Adrenal gland (tissue), 12 donors: ENCODE measurements around the gene ULBP3. TPM values are rescaled to one million over a fixed set of nuclear protein-coding genes. Genes with fewer than 3 reads are reported as not detected.

Experiments used
- DNase-seq, 7 donors: peaks; one replicate each; pipeline ENCODE4 v3.0.0-alpha.2; 2019 to 2020
- H3K27ac ChIP-seq, 5 donors: fragments of 200-600 bp; sonication (generic) in 4 of 5; 1 replicate in 3 of 5; 2 replicates in 2 of 5; pipeline versions ENCODE4 v1.5.1 to v1.8.0; 2016 to 2020; ENCODE audit warnings: mild to moderate bottlenecking in 1 of 5
- H3K27me3 ChIP-seq: fragments of 200-600 bp; 2 replicates; pipeline ENCODE4 v1.8.0; 2021
- H3K36me3 ChIP-seq, 2 donors: fragments of 200-600 bp; replicated peaks in 1 of 2; 1 replicate in 1 of 2; 2 replicates in 1 of 2; pipeline versions ENCODE4 v1.5.1 to v1.8.0; 2018 to 2022
- H3K4me1 ChIP-seq, 2 donors: fragments of 200-600 bp; replicated peaks in 1 of 2; 1 replicate in 1 of 2; 2 replicates in 1 of 2; pipeline versions ENCODE4 v1.5.1 to v1.8.0; 2018 to 2021
- H3K4me3 ChIP-seq, 4 donors: fragments of 200-600 bp; sonication (generic) in 3 of 4; one replicate each; pipeline ENCODE4 v1.5.1; 2016 to 2018
- H3K9me3 ChIP-seq, 3 donors: fragments of 200-600 bp; sonication (generic) in 1 of 3; replicated peaks in 1 of 3; 1 replicate in 2 of 3; 2 replicates in 1 of 3; pipeline versions ENCODE4 v1.5.1 to v1.8.0; 2016 to 2021
- POLR2A ChIP-seq, 2 donors: fragments of 450-650 bp; IDR thresholded peaks; one replicate each; pipeline ENCODE4 v1.6.1; 2017; ENCODE audit warnings: antibody characterized with exemption in 2 of 2, mild to moderate bottlenecking in 2 of 2, moderate library complexity in 1 of 2
- WGBS, 4 donors: extraction: QIAGEN DNeasy Blood & Tissue Kit in 2 of 4; methylation state at CpG; one replicate each; pipeline versions ENCODE4 v1.1.5 to v1.1.7; 2013 to 2017; 5-methylcytosine and 5-hydroxymethylcytosine counted together
- intact Hi-C, 2 donors: fragments of 100-400 bp; cut with DNase I; formaldehyde crosslinking; loops; one replicate each; pipeline versions ENCODE4 v1.14.1 to v1.15.0; 2022 to 2023
- polyA plus RNA-seq, 3 donors: library from polyadenylated mRNA; stranded (reverse); fragments of 200-250 nt in 2 of 3; fragments of 350-450 nt in 1 of 3; fragmentation: Illumina TruSeq in 1 of 3; extraction: RNeasy Lipid Tissue Mini Kit (QIAGEN cat#74804) in 1 of 3; gene quantifications; one replicate each; pipeline ENCODE4 v1.2.3, GENCODE V29; 2013 to 2014
- total RNA-seq, 9 donors: library from RNA; depleted of rRNA in 4 of 9; stranded (reverse); fragments of >200 nt in 4 of 9; fragments of 120-200 nt in 1 of 9; fragmentation: NEBNext Ultra II Directional in 1 of 9; extraction: Animal tissue kit (Norgen Biotek cat#: 25700) in 1 of 9; gene quantifications; one replicate each; pipeline versions ENCODE4 v1.1.0 to v1.2.4, GENCODE V29; 2013 to 2023
- TF ChIP-seq, protein P1 (sequence below), 6 experiments: fragments of 450-650 bp in 4 of 6; fragments of 200-600 bp in 2 of 6; sonication (generic) in 1 of 6; IDR thresholded peaks; 1 replicate in 5 of 6; 2 replicates in 1 of 6; pipeline versions ENCODE4 v1.5.1 to v1.8.0; 2016 to 2021; ENCODE audit warnings: antibody characterized with exemption in 6 of 6, mild to moderate bottlenecking in 2 of 6, moderate library complexity in 1 of 6
- donor health status: healthy with polysubstance abuse.
- donor health status: Bipolar disorder and iron deficiency.
- donor health status: DM: yes; HTN: yes; CAD: no.
- donor health status: DM: no; HTN: no; CAD: no.
- donor health status: DM: no; HTN: no; CAD: no.
- donor health status: DM: yes; HTN: yes; CAD: no.

The ULBP3 gene
- total and polyA plus RNA-seq, 12 donors, result 0.17 to 15.6 (median 5.1) TPM

DNA sequence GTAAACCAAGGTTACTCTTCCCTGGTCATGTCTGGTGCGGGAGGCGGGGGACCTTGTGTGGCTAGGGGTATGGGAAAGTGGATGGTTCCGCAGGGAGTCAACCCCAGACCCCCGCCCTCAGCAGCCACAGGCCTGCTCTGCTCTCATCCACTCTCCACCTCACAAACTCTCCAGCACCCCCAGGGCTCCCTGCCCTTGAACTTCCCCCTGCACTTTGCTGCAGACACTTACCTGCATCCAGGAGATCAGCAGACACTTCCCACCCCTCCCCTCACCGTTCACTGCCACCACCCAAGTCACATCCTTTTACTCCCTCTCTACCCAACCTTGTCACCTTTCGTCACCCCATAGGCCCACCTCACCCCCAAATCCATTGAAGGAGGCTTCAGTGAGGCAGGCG lies 39.6 kb downstream of the ULBP3 start:
- intact Hi-C loops, result no loop called here
- peaks cover 22% of the 10 kb centered on the region for H3K27me3 ChIP-seq
- H3K36me3 ChIP-seq, result no peaks in the 10 kb centered on the region
- H3K4me3 ChIP-seq, result no peak overlapping the region
- DNase-seq, result peak in 1 of 7 donors; percentile 6
- TF ChIP-seq POLR2A (IDR thresholded peaks at IDR 0.05), result no peak
- TF ChIP-seq, protein P1, sequence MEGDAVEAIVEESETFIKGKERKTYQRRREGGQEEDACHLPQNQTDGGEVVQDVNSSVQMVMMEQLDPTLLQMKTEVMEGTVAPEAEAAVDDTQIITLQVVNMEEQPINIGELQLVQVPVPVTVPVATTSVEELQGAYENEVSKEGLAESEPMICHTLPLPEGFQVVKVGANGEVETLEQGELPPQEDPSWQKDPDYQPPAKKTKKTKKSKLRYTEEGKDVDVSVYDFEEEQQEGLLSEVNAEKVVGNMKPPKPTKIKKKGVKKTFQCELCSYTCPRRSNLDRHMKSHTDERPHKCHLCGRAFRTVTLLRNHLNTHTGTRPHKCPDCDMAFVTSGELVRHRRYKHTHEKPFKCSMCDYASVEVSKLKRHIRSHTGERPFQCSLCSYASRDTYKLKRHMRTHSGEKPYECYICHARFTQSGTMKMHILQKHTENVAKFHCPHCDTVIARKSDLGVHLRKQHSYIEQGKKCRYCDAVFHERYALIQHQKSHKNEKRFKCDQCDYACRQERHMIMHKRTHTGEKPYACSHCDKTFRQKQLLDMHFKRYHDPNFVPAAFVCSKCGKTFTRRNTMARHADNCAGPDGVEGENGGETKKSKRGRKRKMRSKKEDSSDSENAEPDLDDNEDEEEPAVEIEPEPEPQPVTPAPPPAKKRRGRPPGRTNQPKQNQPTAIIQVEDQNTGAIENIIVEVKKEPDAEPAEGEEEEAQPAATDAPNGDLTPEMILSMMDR (IDR thresholded peaks at IDR 0.05), result no peak
- 86 to 89% (median 88%) methylated on average over 7 of the region's 7 CpGs for WGBS, 4 donors
- H3K9me3 ChIP-seq, result no peaks in the 10 kb centered on the region
- no peak overlapping the region for H3K27ac ChIP-seq
- peaks cover 5 to 12% of the 10 kb centered on the region in 2 donors for H3K4me1 ChIP-seq

DNA sequence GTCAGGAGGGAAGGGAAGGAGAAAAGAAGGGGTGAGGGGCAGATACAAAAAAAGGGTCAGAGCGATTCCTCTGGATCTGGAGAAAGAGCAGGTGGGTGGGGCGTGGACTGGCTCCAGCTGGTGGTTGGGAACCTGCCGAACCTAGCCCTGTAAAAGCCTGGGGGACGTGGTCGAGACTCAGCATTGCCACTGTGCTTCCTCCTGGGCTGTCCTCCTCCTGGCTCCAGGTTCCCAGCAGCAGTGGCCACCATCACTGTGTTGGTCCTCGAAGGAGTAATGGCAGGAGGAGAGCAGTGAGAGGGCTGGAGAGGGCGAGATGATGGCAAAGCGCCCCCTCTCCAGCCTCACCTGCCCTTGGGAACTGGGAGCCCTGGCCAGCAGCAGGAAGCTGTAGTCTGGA lies 40.1 kb downstream of the ULBP3 start:
- Histone ChIP-seq H3K27me3 (peaks cover 22% of the 10 kb centered on the region), H3K4me3 (no peak overlapping the region), H3K9me3 (no peaks in the 10 kb centered on the region), H3K27ac (no peak overlapping the region), H3K4me1 (peaks cover 5 to 12% of the 10 kb centered on the region in 2 donors), H3K36me3 (no peaks in the 10 kb centered on the region)
- DNase-seq, result peak in 1 of 7 donors; percentile 33
- TF ChIP-seq, protein P1 (IDR thresholded peaks at IDR 0.05), result no peak
- no peak for TF ChIP-seq POLR2A (IDR thresholded peaks at IDR 0.05)
- intact Hi-C loops, result no loop called here
- 71 to 88% (median 78%) methylated on average over 8 of the region's 8 CpGs for WGBS, 4 donors

DNA sequence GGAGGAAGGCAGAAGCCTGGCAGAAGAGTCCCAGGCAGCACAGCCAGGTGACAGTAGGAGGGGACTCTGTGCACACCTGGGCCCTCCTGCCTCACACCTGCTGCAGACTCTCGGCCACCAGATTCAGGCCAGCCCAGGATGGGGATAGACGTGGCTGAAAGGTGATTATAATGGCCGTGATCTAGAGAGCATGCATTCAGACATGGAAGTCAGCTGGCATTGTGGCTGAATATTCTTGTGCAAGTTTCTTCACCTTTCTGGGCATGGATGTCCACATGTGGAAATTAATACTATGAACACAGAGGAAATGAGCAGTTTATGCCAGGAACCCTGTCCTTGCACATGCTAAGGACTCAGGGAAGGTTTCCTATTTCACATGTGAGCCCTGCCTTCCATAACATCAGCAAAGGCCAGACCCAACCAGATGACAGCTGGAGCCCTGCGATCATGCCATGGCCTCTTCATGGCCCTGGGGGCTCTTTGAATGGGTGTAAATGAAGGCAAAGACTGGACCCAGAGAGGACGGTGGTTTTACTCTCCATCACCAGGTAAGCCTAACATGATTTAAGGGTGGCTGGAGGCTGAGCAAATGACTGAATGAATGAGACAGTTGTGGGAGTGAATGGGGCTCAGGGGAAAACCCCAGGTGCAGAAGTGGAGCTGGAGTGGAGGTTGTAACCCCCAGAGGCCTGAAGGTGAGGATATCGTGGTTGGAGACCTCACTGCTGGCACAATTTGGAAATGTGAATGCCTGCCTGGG lies 40.9 kb downstream of the ULBP3 start:
- WGBS, 4 donors, result 68 to 85% (median 83%) methylated on average over 6 of the region's 6 CpGs
- Histone ChIP-seq H3K4me1 (peaks cover 5 to 12% of the 10 kb centered on the region in 2 donors), H3K27ac (no peak overlapping the region), H3K4me3 (no peak overlapping the region), H3K27me3 (peaks cover 22% of the 10 kb centered on the region), H3K36me3 (no peaks in the 10 kb centered on the region), H3K9me3 (no peaks in the 10 kb centered on the region)
- intact Hi-C loops, result no loop called here
- TF ChIP-seq, protein P1 (IDR thresholded peaks at IDR 0.05), result no peak
- TF ChIP-seq POLR2A (IDR thresholded peaks at IDR 0.05), result no peak
- DNase-seq, result peak in 1 of 7 donors; percentile 17

DNA sequence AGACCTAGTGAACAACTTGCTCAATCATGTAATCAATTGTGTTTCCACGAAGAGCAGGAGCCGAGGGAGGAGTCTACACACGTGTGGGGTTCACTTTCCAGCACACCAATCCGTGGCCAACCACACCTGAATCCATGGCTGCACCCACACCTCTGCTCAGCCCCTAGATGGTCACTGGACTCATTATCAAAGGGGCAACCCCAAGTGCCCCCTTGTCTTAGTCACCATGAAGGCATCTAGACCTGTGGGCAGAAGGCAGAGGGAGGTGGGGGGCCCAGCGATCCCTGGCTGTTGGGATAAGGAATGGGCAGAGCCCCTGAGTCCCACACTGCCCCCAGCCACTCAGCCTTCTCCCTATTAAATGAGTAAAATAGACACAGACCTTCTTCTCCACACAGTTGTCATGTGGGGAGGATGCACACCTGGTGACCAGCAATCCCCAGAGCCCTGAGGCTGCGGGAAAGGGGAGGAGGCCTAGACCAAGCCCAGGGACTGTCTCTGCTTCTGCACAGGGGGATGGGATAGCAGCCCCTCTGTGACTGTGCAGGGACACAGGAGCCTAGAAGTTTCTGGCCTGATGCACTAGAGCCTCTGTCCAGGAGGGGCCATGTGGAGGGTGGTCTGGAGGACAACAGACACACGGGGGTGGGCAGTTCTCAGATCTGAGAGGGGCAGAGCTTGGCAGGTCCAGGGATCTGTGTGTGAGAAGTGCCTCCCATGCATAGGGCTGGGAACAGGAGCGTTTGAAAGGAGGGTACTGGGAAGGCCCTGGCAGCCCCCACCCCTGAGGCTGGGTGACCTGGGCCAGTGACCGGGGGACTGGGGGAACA lies 41.7 kb downstream of the ULBP3 start:
- intact Hi-C loops, result no loop called here
- Histone ChIP-seq H3K27me3 (peaks cover 22% of the 10 kb centered on the region), H3K9me3 (no peaks in the 10 kb centered on the region), H3K36me3 (no peaks in the 10 kb centered on the region), H3K4me3 (no peak overlapping the region), H3K4me1 (peaks cover 5 to 12% of the 10 kb centered on the region in 2 donors), H3K27ac (no peak overlapping the region)
- DNase-seq, result peak in 1 of 7 donors; percentile 27
- 65 to 86% (median 83%) methylated on average over 7 to 9 of the region's 9 CpGs for WGBS, 4 donors
- TF ChIP-seq, protein P1 (IDR thresholded peaks at IDR 0.05), result no peak
- TF ChIP-seq POLR2A (IDR thresholded peaks at IDR 0.05), result no peak
